Activated CD4-positive, CD25-positive, alpha-beta regulatory T cell treated with anti-CD3 and anti-CD28 coated beads, Interleukin-2, amount 50 U/mL, for 16 hours (primary cell): ENCODE measurements around the gene ZNF75A.
"Not testable (repeated sequence)": the region's sequence is repeated elsewhere in the genome, so short reads cannot be mapped to it uniquely, and the experiment has no call there.

Source experiments
- DNase-seq: peaks from one replicate; pipeline ENCODE4 v3.0.0-alpha.2; 2020; ENCODE audit warnings: low read depth, low spot score

The ZNF75A gene

DNA sequence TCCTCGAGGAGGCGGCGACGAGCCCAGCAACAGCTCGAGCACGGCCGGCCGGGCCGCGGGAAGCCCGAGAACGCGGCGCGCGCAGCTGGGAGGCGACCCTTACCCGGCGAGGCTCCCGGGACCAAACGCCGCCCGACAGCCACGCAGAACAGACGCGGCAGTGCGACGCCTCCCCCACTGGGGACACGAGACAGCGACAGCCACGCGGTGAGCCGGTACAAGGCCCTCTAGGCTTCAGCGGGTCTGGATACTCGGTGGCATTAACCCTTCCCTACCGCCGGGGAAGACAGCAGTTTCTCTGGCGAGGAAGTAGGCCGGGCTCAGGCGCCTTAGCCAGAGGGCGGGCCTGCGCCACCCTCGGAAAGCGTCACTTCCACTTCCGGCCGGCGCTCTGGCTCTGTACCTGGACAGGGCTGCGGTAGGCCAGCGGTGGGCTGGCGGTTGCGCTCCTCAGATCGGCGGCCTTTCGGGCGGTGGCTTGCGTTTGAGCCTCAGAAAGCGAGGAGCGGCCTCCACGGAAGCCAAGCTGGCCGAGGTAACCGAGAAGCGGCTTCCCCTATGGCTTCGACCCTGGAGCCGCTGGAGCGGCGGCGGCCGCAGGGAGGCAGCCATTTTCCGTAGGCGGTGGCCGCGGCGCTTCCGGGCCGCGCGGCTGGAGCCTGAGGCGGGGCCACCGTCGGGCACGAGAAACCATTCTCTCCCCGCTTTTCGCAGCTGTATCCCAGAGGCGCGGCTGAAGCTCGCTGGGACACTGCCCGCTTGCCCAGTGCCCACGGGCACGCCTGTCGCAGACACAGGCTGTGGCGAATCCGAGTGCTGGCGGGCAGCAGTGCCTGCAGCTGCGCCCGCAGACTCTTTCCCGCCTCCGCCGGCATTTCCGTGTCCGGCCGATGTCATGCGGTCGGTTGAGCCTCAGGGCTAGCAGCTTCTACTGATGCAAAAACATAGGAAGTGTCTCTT lies at the start of gene ZNF75A, which contains the start of gene TIGD7:
ZNF75A (plus strand) TSS at position 389 of the 960 bp plus-strand sequence. CDS start 2,932 bp downstream, outside the sequence.
TIGD7 (minus strand) TSS at position 322 of the 960 bp plus-strand sequence. CDS start 4,816 bp downstream, outside the sequence.
- peak; percentile 60 for DNase-seq

DNA sequence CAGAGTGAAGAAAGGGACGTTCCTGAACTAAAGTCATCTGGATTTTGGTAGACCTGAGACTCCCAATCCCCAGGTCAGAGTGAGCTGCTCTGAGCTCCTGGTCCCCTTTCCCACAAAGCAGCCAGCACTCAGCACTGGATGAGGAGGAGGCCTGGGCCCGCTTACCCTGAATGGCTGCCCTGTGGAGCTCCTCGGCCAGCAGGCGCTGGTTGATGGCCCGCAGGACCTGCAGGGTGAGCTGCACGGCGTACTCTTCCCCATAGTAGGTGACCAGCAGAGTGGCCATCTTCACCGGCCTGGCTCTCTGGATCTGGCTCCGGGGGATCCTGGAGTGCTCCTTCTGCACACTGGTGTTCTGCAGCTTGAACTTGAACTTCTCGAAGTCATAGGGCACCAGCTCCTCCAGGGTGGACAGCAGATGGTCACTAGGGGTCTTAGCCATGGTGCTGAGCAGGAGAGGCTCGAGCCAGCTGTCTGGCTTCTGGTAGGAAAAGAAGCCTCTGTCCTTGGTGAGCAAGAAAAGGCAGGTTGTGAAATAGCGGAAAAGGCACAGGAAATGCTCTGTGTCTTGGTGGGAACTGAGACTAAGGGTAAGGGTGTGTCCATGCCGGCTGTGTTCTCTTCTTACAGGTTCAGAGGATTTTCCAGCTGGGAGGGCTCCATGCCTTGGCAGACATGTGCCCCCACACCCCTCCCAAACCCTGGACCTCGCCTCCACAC lies 49.0 kb upstream of the ZNF75A start, which contains the start of gene MEFV:
MEFV (minus strand) TSS at position 488 of the 720 bp plus-strand sequence; CDS start at position 442, 46 bp downstream.
- DNase-seq = no peak

DNA sequence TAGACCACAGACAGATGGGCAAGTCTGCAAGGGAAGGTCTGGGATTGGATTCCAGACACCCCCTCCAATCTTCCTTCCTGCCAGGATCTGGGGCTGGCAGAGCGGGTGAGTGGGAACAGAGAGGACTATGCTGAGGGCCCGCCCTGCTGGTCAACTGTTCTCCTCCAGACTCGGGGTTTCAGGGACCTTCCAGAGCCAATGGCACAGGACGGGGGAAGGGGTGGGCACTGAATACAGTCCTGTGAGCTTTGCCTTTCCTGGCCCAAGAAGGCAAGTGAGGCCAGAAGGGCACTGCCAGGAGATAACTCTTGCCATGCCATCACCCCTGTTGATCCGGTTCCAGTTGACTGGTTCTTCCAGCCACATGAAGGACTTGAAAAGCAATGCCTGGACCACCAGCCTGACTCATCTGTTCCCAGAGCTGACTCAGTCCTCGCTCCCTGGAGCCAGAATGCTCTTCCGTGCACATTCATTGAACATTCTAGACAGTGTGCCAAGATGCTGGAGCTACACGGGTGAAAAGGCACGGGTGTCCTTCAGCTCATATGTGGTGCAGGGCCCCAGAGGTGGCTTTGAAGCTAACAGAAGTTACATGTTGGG lies 48.3 kb upstream of the ZNF75A start:
- DNase-seq = no peak

DNA sequence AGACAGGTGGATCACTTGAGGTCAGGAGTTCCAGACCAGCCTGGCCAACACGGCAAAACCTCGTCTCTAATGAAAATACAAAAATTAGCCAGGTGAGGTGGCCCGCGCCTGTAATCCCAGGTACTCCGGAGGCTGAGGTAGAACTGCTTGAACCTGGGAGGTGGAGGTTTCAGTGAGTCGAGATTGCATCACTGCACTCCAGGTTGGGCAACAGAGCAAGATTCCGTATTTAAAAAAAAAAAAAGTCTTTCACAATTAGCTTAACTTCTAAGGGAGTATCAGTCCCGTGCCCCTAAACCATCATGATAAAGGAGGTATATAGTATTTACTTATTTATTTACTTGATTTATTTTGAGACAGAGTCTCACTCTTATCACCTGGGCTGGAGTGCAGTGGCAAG lies 45.5 kb upstream of the ZNF75A start:
- no peak for DNase-seq

DNA sequence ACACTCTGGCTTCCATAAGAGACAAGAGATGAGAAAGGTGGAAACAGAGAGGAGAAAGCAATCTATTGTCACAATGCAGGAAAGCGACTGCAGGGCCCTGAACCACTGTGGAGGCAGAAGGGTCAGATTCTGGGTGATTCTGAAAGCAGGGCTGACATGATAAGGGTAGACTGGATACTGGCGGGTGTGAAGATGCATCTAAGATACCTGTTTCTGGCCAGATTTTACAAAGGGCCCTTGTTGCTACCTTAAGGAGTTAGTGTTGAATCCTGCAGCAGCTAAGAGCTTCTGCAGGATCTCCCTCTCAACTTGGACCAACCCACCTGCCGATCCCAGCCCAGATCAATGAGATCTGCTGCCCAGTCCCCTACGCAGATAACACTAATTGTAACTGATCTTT lies 42.8 kb upstream of the ZNF75A start:
- no peak for DNase-seq

DNA sequence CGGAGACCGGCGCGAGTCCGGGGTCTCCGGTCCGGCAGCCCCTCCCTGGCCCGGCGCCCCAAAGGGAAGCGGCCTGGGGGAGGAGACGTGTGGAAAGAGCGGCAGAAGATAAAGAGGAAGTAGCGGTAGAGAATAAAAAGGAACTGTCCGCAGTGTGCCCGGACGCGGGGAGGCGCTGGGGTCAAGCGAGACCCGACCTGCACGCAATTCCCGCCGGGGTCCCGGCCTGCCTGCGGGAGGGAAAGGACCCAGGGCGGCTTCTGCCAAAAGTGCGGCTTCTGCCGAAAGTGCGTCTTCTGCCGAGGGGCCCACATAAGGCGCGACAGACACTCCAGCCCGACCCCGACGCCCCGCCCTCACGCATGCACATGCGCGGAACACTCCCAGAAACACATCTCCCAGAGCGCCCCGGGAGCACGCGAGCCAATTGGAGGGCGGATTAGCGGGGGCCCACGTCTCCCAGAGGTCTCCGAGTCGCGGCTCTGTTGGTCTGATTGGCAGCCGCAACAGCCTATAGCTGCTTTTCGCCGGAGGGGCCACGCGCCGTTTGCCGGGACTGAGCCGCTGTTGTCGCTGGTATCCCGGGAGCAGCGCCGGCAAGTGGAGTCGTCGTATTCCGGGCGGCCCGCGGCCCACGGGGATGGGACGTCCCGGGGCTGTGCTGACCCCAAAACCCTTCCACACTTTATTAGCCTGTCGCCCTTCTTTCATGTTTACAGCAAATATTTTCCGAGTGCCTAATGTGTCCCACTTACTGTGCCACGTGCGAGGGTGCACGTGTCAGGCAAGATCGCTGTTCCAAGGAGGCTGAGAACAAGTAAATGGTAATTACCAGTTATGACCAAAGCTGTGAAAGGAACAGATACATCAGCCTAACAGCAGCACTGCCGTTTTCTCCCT lies 40.9 kb upstream of the ZNF75A start:
- peak; percentile 93 for DNase-seq

DNA sequence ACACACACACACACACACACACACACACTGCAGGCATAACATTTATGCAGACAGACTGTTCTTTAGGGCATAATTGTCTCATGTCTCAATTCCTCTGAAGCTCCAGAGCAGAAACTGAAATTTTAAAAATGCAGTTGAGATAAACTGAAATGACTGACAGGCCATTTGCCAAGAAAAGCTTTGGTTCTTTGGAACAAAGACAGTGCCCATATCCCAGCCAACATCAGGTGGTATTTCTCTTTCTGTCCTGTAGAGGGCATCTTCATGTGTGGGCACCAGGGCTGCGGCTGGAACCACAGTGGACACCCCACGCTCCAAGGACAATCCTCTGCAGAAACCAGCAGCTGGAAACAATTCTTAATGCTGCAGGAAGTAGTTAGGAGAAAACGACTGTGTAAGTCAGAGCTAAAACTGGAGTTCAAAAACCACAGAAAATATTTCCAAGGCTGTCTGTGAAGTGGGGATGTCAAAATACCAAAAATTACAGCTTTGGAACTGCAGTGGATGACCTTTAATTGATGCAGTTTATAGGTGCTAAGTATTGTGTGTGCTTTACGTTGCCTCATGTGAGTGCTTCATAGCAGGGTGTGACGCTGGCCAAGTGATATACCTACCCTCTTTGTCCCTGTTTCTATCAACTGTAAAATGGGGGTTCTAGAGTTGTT lies 38.3 kb upstream of the ZNF75A start:
- DNase-seq = no peak

DNA sequence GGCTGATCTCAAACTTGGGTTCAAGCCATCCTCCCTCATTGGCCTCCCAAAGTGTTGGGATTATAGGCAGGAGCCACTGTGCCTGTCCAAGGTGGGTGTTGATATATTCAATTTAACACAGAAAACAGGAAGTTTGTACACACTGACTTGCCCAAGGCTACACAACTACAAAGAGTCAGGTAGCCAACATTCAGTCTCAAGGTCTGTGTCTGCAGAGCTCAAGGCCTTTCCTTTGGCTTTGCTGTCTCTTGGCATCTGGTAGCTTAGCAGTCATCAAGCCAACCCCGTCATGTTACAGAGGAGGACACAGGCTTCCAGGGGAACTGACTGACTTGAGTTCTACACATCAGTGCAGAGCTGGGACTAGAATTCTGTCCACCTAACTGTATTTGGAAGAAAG lies 37.0 kb upstream of the ZNF75A start:
- no peak for DNase-seq

DNA sequence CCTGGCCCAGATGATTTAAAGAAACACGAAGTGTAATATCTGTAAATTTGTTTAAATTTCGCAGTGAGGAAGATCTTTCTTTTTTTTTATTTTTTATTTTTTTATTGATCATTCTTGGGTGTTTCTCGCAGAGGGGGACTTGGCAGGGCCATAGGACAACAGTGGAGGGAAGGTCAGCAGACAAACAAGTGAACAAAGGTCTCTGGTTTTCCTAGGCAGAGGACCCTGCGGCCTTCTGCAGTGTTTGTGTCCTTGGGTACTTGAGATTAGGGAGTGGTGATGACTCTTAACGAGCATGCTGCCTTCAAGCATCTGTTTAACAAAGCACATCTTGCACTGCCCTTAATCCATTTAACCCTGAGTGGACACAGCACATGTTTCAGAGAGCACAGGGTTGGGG lies 34.6 kb upstream of the ZNF75A start:
- not testable (repeated sequence) for DNase-seq

DNA sequence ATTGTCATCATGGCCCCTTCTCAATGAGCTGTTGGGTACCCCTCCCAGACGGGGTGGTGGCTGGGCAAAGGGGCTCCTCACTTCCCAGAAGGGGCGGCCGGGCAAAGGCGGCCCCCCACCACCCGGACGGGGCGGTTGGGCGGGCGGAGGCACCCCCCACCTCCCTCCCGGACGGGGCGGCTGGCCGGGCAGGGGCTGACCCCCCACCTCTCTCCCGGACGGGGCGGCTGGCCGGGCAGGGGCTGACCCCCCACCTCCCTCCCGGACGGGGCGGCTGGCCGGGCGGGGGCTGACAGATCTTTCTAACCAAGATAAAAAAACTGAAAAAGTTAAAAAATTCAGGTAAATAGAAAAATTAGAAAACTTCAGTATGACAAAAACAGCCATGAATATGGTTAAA lies 34.0 kb upstream of the ZNF75A start:
- not testable (repeated sequence) for DNase-seq

DNA sequence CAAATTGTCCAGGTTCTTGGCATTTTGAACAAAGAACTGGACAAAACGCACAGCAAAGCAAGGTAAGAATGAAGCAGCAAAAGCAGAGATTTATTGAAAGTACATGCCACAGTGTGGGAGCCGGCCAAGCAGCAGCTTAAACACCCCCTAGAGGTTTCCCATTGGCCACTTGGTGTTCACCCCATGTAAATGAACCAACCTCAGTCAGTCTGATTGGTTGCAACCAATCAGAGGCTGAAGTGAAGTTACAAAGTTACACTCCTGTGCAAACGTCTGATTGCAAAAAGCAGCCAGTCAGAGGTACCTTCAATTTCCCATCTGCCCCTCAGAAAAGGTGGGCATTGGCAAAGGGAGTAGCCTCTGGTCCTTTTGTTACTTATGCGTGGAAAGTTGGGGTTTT lies 30.8 kb upstream of the ZNF75A start:
- no peak for DNase-seq

DNA sequence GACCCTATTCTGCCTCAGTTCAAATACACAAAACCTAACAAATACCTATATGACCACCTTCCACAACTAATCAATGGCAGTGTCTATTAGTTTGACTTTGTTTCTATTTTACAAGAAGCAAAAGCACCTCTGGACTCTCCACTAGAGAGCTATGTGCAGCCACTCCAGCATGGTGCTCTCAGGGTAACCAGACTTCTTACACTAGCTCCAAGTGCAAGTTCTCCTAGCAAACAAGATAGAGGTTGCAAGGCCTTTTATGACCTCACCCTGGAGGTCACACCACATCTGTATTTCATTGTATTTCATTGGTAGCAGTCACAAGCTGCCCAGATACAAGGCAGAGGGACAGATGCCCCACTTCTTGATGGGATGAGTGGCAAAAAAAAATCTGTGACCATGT lies 30.4 kb upstream of the ZNF75A start:
- no peak for DNase-seq

DNA sequence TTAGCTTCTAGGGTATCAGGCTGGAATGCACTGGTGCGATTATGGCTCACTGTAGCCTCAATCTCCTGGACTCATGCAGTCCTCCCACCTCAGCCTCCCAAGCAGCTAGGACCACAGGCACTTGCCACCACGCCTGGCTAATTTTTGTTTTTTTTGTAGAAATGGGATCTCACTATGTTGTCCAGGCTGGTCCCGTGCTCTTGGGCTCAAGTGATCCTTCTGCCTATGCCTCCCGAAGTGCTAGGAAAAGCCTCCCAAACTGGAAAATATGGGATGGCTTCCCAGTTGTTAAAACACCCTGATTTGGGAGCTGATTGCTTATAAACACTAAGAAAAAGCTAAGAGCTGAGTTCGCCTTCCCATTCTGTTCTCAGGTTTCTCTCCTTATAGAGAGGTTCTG lies 28.6 kb upstream of the ZNF75A start:
- DNase-seq = no peak

DNA sequence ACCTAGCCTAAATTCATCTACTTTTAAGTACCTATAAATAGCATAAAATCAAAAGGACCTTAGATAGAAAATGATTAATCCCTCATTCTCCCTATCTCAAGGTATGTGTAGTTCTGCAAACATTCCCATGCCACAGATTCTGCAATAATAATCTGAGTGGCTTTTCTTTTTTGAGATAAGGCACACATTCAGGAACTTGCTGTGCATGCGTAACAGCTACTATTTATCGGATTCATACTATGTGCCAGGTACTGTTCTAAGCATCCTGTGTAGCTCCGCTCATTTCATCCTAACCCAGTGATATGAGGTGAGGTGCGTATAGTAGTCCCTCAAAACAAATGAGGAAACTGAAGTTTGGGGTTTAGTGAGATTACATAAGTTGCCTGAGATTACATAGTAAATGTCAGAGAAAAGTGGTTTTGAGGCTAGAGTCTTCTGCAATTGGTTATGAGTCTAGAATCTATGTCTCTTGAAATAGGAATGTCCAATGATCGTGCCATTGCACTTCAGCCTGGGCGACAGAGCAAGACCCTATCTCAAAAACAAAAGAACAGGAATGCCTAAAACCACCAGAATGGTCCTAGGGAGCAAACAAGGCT lies 24.0 kb upstream of the ZNF75A start:
- DNase-seq = no peak

DNA sequence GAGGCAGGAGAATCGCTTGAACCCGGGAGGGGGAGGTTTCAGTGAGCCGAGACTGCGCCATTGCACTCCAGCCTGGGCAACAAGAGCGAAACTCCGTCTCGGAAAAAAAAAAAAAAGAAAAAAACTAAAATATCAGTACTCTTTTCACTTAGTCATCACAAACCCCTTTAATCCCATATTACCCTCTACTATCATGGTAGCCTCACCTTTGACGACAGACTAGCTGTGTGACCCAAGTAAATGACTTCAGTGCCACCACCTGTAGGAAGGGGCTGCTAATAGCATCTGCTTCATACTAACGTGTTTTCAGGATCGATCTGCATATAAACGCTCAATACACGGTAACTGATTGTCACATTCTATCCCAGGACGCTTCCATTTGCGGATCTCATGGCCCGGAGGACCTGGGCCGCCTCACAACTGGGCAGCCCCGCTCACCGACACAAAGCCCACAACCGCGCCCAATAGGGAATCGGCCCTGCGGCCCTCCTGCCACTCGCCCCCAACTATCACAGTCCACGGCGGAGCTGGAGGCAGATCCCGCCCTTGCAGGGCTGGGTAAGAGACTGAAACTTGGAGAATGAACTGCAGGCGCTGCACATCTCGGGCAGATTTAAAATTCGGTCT lies 23.1 kb upstream of the ZNF75A start:
- no peak for DNase-seq

DNA sequence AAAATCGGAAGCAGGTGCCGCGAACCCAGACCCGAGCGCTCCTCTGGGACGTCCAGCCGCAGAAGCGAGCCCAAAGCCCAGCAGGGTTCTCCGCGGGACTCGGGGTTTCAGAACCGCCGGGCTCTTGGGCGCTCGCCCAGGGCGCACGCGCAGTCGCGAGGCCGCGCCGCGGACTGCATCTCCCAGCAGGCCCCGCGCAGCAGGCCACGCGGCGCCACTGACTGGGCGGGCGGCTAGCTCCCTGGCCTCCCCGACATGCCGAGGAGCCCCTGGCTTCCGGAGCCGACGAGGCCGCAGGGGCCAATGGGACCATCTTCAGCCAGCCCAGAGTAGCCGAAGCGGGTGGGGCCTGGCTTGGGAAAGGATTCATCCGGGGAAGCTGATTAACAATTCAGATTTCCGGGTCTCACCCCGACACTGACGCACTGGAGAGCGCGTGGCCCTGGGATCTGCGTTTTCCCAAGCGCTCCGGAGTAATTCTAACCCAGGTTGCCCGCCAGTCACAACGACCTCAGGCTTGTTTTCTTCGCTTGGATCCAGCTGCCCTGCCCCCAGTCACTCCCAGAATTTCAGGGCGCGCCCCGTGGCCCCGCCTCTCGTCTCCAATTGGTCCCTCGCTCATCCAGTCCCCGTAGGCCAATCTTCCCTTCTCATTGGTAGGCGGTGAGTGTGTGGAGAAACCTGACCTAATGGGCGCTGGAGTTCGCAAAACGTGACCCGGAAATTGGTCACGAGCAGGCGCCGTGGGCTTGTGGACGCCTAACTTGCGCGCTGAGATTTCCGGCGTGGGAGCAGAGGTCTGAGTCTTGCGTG lies 22.4 kb upstream of the ZNF75A start, which contains the start of gene ZNF263:
ZNF263 (plus strand) TSS at position 762 of the 813 bp plus-strand sequence. CDS start 328 bp downstream, outside the sequence.
- DNase-seq = peak; percentile 90

DNA sequence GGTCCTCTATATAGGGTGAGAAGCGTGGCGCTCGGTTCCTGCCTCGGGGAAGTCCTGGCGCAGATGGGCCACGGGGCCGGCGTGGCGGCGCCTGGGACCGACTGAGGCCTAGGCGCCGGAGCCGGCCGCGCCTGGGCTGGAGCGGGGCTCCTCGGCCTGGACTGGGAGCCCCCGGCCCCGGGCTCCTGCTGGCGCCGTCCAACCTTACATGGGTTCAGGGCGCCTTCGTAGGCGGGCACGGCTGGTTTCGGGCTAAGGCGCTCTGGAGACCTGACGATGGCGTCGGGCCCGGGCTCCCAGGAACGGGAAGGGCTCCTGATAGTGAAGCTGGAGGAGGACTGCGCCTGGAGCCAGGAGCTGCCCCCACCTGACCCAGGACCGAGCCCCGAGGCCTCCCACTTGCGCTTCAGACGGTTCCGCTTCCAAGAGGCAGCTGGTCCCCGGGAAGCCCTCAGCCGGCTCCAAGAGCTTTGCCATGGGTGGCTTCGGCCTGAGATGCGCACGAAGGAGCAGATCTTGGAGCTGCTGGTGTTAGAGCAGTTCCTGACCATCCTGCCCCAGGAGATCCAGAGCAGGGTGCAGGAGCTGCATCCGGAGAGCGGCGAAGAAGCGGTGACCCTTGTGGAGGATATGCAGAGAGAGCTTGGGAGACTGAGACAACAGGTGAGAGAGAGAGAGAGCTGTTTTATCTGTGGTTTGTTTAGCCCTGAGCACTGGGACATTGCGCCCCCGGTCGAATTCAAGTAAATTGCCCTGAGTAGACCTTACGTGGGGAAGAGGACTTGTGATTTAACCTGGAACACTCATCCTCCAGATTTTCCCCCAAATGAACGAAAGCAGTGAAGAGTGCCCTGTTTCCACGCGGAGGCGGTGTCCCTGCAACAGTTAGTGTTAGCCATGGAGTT lies 21.5 kb upstream of the ZNF75A start:
- no peak for DNase-seq
